GM19463 (cell line): ENCODE measurements around the gene PWWP2A.

Source experiments
- ATAC-seq: cut with Tn5 transposase; IDR thresholded peaks from one replicate; pipeline ENCODE4 v1.9.1; 2021; ENCODE audit warnings: mild to moderate bottlenecking, moderate library complexity; ENCODE audit not compliant: unreplicated experiment

Gene PWWP2A

DNA sequence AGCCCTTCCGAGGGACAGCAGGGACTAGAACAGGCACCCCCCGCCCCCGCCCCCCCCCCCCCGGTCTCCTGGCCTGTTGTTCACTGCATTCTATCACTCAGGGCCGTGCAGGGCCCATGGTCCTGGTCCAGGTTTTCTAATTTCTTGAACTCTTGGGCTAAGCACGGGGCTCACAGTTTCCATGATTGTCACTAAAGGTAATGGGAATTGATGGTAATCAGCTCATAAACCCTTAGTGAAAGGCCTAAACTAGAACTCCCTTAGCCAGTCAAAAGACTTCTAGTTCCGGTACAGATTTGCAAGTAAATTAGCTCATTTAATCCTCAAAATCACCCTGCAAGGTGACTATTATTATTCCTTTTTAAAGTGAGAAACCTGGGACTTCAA lies 14.7 kb upstream of the PWWP2A start:
- no peak for ATAC-seq

DNA sequence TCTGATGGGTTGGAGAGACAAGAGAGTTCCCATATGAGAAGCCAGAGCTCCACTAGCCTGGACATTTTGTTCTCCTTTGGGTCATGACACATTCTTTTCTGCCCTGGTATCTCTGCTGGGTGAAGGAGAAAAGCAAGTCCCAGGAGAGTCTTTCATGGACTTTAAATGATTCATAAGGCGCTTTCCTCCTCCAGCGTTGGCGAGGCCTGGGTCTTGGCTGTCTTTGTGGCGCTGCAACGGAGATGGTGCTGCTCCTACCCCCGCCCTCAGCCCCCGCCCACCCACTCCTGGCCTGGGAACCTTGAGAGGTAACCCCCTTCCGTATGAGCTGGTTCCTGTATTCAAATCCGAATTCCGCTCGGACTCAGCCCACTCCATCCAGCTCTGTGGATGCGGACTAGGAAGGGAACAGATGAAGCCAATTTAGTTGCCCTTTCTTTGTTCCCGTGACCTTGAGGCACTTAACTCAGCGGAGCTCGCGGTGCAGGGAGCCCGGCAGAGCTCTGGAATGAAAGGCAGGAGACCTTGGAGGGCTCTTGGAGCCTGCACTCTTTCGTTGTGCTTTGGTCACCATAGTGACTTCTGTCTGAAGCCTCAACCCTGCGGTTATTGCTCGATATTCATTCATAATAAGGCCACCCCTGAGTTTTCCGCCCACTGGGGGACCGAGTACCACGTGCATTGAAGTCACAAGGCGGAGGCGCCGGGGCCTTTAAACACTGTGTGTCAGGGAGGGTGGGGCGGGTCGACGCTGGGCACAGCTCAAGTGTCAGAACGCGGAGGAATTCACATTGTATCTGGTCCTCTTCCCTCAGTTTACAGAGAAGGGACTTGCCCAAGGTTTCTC lies 14.0 kb upstream of the PWWP2A start:
- no peak for ATAC-seq

DNA sequence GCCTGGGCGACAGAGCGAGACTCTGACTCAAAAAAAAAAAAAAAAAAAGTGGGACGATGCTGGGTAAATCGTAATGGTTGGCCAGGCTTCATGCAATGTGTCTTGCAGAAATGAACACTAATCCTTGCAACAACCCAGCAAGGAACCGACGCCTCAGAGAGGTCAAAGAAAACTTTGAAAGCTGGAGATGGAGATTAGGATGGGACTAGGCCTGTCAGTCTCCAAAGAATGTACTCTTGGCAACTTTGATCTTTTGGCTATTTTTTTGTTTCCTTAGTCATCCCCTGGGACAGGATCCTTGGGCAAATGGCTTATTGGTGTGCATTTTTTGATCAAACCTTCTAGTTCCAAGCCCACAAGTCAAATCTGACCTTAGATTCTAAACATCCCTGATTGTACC lies 10.6 kb upstream of the PWWP2A start:
- ATAC-seq, result no peak

DNA sequence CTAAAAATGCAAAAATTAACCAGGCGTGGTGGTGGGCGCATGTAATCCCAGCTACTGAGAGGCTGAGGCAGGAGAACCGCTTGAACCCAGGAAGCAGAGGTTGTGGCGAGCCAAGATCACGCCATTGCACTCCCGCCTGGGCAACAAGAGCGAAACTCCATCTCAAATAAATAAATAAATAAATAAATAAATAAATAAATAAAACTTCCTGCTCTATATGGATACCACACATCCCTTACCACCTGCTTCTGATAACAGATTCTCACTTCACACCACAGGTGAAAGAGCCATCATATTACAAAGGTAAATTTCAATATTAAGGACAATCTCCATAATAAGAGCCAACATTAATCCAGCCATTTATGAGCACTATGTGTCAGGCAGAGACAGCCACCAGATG lies 9.4 kb upstream of the PWWP2A start:
- no peak for ATAC-seq

DNA sequence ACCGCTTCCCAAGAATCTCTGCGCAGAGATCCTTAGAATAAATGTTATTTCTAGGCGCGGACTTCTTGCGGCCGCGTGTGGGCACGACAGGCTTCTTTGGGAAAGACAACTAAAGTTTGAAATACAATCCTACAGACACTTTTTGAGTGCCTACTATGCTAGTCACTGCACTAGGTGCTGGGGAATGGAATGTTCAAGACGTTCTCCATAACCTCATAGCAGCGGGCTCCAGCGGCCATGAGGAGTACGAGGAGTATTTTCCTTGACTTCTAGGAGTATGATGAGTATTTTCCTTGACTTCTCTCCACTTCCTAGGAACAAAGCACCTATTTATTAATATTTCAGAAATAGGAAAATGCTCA lies 636 bp upstream of the PWWP2A start:
- ATAC-seq, result peak; percentile 0

DNA sequence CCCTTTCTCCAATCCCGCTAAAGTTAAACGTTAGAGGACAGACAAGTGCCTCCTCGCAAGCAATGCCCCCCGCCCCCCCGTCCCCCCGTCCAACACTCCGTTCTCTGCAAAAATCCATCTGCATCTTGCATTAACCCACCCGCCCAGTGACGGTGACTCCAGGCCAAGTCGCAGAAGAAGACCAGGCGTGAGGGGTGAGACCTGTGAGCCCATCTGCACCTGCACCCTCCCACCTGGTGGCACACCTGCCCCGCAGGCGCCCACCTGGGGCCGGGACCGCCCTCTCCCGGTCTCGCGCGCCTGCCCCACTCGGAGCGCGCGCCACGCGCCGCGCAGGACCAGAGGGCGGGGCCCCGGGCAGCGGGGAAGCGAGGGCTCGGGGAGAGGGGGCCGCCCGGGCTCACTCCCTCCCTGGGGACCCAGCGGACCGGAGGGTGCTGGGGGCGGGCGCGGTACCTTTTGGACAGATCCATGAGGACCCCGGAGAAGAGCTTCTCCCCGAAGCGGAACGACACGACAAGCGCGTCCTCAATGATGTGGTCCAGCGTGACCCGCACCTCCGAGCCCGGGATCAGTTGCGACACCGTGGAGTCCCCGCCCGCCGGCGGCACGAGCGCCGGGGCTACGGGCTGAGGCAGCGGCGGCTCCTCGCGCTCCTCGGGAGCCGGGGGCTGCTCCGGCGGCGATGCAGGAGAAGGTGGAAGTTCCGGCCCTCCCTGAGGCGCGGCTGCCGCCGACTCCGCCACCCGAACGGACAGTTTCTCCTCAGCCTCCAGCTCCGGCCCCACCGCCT lies 705 bp downstream of the PWWP2A start:
- peak; percentile 18 for ATAC-seq

DNA sequence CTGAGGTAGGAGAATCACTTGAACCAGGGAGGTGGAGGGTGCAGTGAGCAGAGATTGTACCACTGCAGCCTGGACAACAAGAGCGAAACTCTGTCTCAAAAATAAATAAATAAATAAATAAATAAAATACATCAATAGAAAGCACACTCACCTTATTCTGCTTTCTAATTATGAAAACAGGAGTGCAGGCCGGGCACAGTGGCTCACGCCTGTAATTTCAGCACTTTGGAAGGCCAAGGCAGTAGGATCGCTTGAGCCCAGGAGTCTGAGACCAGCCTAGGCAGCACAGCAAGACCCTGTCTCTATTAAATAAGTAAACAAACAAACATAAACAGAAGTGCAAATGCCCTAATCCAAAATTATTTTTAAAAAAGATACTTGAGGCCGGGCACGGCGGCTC lies 2.3 kb downstream of the PWWP2A start:
- no peak for ATAC-seq

DNA sequence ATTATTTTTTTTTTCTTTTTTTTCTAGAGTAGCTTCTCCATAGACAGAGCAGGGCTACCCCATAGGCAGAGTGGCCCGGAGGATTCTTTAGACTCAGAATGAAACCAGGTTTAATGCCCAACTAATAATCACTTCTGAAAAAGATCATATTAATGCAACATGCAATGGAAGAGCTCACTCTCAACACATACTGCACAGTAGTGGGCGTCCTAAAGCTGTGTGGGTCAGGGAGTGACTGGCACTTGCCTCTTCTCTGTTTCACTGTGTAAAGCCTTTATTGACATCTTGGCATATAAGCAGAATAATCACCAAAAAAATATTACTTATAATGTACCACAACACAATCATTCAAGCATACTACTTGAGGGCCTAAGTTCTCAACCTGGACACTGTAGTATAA lies 11.1 kb downstream of the PWWP2A start:
- ATAC-seq, result peak; percentile 72

DNA sequence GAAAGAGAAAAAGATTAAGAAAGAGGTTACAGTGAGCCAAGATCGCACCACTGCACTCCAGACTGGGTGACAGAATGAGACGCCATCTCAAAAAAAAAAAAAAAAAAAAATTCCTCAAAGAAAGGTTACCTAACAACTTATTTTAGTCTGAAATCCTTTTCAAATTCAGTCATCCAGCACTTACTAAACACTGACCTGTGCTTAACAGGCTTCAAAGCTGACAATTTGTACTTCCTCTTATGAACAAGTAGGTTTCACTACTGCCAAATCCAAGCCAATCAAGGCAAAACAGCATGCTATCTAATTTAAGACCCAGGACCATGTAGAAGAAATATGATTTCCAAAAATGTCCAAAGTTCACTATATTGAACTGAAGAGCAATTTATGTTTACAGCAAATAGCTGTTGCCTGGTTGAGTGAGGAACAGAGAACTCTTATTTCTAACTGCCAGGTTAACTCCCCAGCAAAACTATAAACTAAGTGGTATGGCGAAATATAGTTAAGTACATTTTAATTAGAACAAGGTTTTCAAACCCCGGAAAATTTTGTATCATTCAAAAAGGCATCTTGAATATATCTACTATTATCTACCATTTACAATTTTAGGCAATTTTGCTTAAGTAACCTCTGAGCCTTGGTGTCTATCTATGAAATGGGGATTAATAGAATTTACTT lies 13.4 kb downstream of the PWWP2A start:
- ATAC-seq, result peak; percentile 71

DNA sequence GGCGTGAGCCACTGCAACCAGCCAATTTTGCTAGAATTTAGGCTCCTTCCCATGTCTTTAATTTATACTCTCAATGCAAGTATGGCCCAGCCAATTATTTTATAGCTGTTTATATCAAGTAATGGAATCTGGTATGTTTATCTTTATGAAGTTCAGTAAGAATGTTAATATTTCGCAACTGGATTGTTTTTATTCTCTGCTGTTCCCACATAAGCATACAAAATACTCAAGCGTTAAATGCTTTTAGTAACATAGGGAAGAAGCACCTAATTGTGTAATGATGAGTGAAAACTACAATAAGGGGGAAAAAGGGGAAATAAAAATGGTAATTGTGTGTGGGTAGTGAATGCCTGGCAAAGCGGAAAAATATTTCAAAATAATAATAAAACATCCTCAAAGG lies 21.3 kb downstream of the PWWP2A start:
- no peak for ATAC-seq

DNA sequence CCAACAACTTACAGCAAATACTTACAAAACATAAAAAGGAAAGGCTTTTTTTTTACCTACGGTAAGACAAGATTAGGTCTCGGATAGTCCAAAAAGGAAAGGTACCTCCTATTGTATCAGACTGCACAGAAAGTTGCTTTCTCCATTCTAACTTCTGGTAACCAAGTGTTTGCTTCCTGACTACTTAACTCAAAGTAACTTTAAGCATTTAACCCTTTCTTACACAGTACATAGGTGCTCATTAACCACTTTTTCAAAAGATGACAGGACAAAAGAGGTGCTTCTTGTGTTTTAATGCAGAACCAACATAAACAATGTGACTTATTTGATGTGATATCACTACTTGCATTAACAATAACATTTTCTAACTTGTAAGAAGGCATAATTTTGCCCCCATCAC lies 23.1 kb downstream of the PWWP2A start:
- no peak for ATAC-seq

DNA sequence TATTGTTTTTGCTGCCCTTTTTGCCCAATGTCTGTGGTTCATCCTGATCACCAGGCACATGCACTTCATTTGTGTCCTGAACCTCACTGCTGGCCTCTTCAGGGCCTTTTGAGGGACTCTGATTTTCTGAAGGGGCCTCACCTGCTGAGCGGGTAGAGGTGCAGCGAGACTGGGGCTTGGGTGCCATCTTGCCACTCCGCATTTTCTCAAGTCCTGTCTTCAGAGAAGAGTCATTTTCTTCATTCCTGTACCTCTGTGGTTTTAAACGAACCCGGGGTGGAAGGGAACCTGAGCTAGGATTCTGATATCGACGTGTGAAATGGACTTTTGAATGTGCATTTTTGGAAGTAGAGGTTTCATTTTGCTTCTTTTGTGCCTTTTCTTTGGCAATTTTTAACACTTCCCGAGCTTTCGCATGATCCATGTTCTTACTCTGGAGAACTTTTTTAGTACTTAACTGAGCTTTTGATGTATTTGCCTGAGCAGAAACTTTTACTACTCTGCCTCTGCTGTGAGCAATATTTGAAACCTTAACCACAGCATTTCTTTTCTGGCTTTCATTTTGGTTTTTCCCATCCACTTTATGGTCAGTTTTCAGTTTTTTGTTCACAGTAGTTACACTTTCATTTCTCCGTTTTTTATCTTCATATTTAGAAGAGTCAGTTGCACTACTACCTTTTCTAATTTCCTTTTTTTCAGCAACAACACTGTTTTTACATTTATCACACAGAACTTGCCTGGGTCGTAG lies 26.1 kb downstream of the PWWP2A start:
- ATAC-seq, result peak; percentile 69

DNA sequence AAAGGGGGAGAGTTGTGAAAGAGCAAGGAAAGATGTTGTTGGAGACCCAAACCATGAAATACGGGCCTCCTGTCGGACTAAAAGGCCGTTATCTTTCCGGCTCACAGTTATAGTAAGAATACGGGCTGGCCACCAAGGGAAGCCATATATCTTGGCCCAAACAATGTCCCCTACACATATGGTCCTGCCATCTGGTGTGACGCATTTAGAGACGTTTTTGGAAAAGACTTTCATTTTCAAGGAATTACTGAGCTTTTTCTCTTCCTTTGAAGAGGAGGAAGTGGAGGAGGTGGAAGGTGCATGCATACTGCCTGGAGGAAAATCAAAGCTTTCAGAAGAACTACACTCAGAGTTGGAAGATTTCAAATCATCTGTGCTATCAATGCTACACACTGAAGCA lies 26.7 kb downstream of the PWWP2A start:
- no peak for ATAC-seq

DNA sequence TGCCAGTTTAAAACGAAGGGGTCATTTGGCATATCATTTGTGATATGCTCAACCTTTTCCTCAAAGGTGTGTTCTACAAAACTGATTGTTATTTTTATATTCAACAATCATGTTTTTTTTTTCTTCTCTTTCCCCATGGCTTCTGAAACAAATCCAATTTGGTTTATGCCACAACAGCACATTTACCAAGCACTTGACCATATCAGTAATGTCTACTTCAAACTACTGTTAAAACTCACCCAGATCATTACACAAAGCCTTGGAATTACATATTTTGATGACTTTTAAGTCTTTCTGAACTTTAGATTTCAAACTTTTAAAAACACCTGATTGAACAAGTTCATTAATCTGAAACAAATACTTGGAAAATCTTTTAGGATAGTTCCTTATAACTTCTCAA lies 29.2 kb downstream of the PWWP2A start:
- no peak for ATAC-seq

DNA sequence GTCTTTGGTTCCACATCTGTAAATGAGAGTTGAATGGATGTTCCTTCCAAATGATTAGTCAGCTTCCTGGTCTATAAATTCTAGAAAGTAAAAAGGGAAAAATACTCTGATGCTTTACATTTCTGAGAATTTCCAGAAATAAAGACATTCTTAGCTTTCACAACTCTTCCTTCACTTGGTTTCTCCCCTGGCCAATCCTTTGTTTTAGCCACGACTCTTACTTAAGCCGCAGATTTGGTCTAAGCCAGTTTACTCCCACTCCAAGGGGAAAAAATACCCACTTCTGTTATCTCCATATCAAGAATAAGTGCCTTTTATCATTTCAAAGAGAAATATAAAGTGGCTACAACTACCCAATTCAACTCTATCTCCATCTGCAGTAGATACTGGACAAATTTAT lies 29.7 kb downstream of the PWWP2A start:
- no peak for ATAC-seq

DNA sequence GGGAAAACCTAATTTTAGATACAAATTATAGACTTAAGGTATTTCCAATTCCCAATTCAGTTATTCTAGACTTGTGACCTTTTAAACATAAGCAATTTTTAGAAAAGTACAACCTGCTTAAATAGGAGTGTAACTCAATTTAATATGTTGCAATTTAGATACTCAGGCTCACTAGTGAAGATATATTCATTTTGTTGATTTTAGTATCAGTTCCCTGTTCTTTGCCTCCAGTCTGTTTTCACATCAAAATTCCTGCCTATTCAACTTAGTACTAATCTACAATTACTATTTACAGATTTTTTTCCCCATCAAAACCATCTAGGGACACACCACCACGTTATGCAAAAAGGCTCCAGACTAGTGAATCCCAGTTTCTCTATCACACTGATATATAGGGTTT lies 30.4 kb downstream of the PWWP2A start:
- no peak for ATAC-seq

DNA sequence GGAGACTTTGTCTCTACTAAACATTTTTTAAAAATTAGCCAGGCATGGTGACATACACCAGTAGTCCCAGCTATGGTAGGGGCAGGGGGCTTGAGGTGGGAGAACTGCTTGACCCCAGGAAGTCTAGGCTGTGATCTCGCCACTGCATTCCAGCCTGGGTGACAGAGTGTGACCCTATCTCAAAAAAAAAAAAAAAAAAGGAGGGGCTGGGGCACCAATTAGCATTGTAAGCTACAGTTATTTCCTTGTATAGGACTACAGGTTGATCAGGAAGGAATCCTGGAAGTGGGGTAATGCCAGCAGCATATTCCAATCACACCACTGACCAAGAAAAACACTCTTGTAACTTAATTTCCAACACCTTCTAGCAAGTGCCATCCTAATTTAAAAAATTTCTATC lies 32.1 kb downstream of the PWWP2A start:
- ATAC-seq, result no peak

DNA sequence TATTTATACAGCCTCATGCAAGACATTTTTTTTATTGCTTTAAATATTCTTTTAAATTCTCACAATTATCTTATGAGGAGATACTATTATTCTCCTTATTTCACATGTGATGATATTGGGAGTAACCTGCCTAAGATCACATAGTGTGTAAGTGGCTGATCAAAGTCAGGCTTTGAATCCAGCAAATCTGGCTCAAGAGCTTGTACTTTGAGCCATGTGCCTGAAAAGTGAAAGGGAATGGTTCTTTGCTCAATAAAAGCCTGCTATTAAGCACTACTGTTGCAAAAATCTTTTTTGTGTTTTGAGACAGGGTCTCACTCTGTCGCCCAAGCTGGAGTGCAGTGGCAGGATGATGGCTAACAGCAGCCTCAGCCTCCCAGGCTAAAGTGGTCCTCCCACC lies 35.1 kb downstream of the PWWP2A start:
- no peak for ATAC-seq

DNA sequence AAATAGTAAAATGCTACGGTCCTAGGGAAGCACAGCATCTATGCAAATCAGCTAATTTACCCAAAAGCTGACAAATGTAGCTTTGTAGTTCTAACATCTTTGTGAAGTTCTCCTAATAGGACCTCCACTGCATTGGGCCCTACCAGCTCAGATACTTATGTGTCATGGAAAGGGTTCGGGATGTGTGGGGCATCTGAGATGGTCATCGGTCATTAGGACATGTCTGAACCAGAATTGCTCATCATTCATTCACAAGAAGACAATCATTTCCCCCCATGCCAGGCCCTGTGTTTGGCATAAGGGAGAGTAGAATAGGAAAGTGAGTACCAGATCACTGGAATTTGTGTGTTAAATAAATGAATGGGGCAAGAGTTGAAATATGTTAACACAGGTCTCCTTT lies 35.7 kb downstream of the PWWP2A start:
- no peak for ATAC-seq

DNA sequence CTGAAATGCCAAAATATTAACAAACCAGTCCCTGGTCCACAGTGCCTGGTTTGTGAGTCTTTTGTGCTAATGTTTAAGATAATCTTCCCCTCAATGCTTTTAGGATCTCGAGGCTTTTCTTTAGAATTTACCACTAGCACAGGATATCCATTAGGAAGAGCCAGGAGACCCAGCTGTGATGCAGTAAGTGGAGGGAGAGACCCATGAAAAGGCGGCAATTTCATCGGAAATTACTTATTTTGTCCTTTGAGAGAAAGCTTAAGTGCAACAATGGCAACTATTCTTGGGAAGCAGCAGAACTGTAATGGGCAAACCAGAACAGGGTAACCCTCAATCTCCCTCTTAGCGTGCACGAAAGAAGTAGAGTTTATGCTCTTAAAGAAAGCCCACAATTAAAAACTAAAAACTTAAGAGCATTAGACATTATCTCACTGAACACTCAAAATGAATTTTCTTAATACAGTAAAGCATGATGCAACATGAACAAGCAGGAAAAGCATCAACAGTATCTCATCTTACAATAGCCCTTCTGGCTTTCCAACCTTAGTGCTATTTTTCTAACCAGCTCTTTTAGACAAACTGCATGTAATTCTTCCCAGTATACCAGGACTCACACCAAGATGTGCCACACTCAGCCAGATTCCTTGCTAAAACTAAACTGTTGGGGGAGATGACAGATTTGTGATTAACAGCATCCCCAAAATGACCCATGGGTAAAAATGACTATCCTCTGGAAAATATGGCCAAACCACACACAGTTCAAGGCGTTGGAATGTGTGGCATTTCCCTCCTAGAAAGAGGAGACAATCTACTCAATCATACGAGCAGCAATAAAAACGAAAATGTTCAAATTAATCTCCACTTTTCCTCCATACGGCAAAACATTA lies 36.4 kb downstream of the PWWP2A start:
- ATAC-seq, result no peak
